ENCODE measurements around the gene KRTAP17-1. TPM values are rescaled to one million over a fixed set of nuclear protein-coding genes. Genes with fewer than 3 reads are reported as not detected.

KRTAP17-1 gene
- polyA plus RNA-seq, 1 of the 3 experiments (the other 2 are of a cell fraction) = not detected

GRCh38 chr17:41340494-41340893, 25.0 kb upstream of the KRTAP17-1 start:
- no peak overlapping the region for H2AFZ ChIP-seq (ENCODE audit: low read depth)
- H3K4me1 ChIP-seq (ENCODE audit: control insufficient read depth in 1 of 2, insufficient read depth in 2 of 2, low read depth in 1 of 2, low read length in 1 of 2) = no peaks in the 10 kb centered on the region
- no peaks in the 10 kb centered on the region for H4K20me1 ChIP-seq (ENCODE audit: insufficient read depth)
- no peak overlapping the region for H3K27ac ChIP-seq (ENCODE audit: low read depth in 2 of 2, low read length in 1 of 2)
- TF ChIP-seq MAX (IDR thresholded peaks at IDR 0.05; ENCODE audit: low read depth) (no peak), NFIC (IDR thresholded peaks at IDR 0.05; ENCODE audit: borderline replicate concordance) (no peak)
- TF ChIP-seq, protein P1, sequence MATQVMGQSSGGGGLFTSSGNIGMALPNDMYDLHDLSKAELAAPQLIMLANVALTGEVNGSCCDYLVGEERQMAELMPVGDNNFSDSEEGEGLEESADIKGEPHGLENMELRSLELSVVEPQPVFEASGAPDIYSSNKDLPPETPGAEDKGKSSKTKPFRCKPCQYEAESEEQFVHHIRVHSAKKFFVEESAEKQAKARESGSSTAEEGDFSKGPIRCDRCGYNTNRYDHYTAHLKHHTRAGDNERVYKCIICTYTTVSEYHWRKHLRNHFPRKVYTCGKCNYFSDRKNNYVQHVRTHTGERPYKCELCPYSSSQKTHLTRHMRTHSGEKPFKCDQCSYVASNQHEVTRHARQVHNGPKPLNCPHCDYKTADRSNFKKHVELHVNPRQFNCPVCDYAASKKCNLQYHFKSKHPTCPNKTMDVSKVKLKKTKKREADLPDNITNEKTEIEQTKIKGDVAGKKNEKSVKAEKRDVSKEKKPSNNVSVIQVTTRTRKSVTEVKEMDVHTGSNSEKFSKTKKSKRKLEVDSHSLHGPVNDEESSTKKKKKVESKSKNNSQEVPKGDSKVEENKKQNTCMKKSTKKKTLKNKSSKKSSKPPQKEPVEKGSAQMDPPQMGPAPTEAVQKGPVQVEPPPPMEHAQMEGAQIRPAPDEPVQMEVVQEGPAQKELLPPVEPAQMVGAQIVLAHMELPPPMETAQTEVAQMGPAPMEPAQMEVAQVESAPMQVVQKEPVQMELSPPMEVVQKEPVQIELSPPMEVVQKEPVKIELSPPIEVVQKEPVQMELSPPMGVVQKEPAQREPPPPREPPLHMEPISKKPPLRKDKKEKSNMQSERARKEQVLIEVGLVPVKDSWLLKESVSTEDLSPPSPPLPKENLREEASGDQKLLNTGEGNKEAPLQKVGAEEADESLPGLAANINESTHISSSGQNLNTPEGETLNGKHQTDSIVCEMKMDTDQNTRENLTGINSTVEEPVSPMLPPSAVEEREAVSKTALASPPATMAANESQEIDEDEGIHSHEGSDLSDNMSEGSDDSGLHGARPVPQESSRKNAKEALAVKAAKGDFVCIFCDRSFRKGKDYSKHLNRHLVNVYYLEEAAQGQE (IDR thresholded peaks at IDR 0.05; ENCODE audit: low read depth, low read length) = no peak
- no peak overlapping the region for H3K4me3 ChIP-seq (ENCODE audit: low read depth in 2 of 2, low read length in 1 of 2)
- peaks cover 6% of the 10 kb centered on the region; the same call in 1 of the 2 replicates for H3K9me3 ChIP-seq
- CTCF ChIA-PET = interaction anchor here (1.7 kb wide), 2 partner anchors 18 to 208 kb away, joined by 5 to 10 read pairs; no protein-coding TSS in a partner anchor
- H3K27me3 ChIP-seq (ENCODE audit: insufficient read depth) = no peaks in the 10 kb centered on the region
- no peaks in the 10 kb centered on the region for H3K9me2 ChIP-seq
- H3K79me2 ChIP-seq (ENCODE audit: insufficient read depth) = no peaks in the 10 kb centered on the region
- H3K4me2 ChIP-seq = no peak overlapping the region
- POLR2A ChIA-PET = no interaction called here
- WGBS (ENCODE audit: low lambda C conversion rate) = 23% methylated on average over 3 of the region's 3 CpGs
- no peaks in the 10 kb centered on the region for H3F3A ChIP-seq (replicated peaks; ENCODE audit: insufficient read depth)
- H3K36me3 ChIP-seq (replicated peaks in 1 of 2; ENCODE audit: control insufficient read depth in 1 of 2, insufficient read depth in 2 of 2, low read length in 1 of 2) = no peaks in the 10 kb centered on the region
- no peak overlapping the region for H3K9ac ChIP-seq
- no peak for DNase-seq

GRCh38 chr17:41339571-41340172, 24.2 kb upstream of the KRTAP17-1 start:
- Histone ChIP-seq H3K27ac (ENCODE audit: low read depth in 2 of 2, low read length in 1 of 2) (no peak overlapping the region), H3K4me1 (ENCODE audit: control insufficient read depth in 1 of 2, insufficient read depth in 2 of 2, low read depth in 1 of 2, low read length in 1 of 2) (no peaks in the 10 kb centered on the region), H3K9me3 (peaks cover 6% of the 10 kb centered on the region; the same call in 1 of the 2 replicates), H3K36me3 (replicated peaks in 1 of 2; ENCODE audit: control insufficient read depth in 1 of 2, insufficient read depth in 2 of 2, low read length in 1 of 2) (no peaks in the 10 kb centered on the region), H3F3A (replicated peaks; ENCODE audit: insufficient read depth) (no peaks in the 10 kb centered on the region), H2AFZ (ENCODE audit: low read depth) (no peak overlapping the region), H3K79me2 (ENCODE audit: insufficient read depth) (no peaks in the 10 kb centered on the region), H4K20me1 (ENCODE audit: insufficient read depth) (no peaks in the 10 kb centered on the region), H3K9me2 (no peaks in the 10 kb centered on the region), H3K4me2 (no peak overlapping the region), H3K4me3 (ENCODE audit: low read depth in 2 of 2, low read length in 1 of 2) (no peak overlapping the region), H3K27me3 (ENCODE audit: insufficient read depth) (no peaks in the 10 kb centered on the region), H3K9ac (no peak overlapping the region)
- DNase-seq = no peak
- 10% methylated on average over 2 of the region's 2 CpGs for WGBS (ENCODE audit: low lambda C conversion rate)
- CTCF ChIA-PET = interaction anchor here (0.9 to 1.7 kb wide), 3 partner anchors 8 to 323 kb away, joined by 3 to 10 read pairs (median 5); no protein-coding TSS in a partner anchor
- POLR2A ChIA-PET = no interaction called here
- TF ChIP-seq, protein P1 (IDR thresholded peaks at IDR 0.05; ENCODE audit: low read depth, low read length) = no peak
- TF ChIP-seq GATA2 (CRISPR knock-in tag; IDR thresholded peaks at IDR 0.05) = no peak
- no peak for TF ChIP-seq EZH2phosphoT487 (IDR thresholded peaks at IDR 0.05; ENCODE audit: borderline replicate concordance, low read depth)
- TF ChIP-seq NFIC (IDR thresholded peaks at IDR 0.05; ENCODE audit: borderline replicate concordance) = no peak
- no peak for TF ChIP-seq SIN3A (IDR thresholded peaks at IDR 0.05; ENCODE audit: borderline replicate concordance, low read depth, low read length)
- TF ChIP-seq TEAD4 (IDR thresholded peaks at IDR 0.05; ENCODE audit: borderline replicate concordance, insufficient read depth) = no peak
- TF ChIP-seq SMC3 (IDR thresholded peaks at IDR 0.05; ENCODE audit: low read depth, low read length) = no peak
- TF ChIP-seq JUND (IDR thresholded peaks at IDR 0.05) = no peak
- no peak for TF ChIP-seq FOSL2 (IDR thresholded peaks at IDR 0.05; ENCODE audit: borderline replicate concordance, low read depth)
- no peak for TF ChIP-seq CHD2 (IDR thresholded peaks at IDR 0.05; ENCODE audit: low read length, partially characterized antibody)
- no peak for TF ChIP-seq CTCF (IDR thresholded peaks at IDR 0.05)
- no peak for TF ChIP-seq ZBTB33 (IDR thresholded peaks at IDR 0.05; ENCODE audit: borderline replicate concordance, low read depth)
- TF ChIP-seq FOXJ3 (CRISPR knock-in tag; IDR thresholded peaks at IDR 0.05) = no peak

Data from SK-N-SH (cell line).